Measurements from ENCODE around the gene ACTA1. TPM values are rescaled to one million over a fixed set of nuclear protein-coding genes. Genes with fewer than 3 reads are reported as not detected.
"Not testable (repeated sequence)": the region's sequence is repeated elsewhere in the genome, so short reads cannot be mapped to it uniquely, and the experiment has no call there.

ACTA1 gene
- 10 to 100 TPM in 1 of 4 donors, 1 to 10 TPM in 1, under 1 TPM in 2; 0.21 to 10.8 (median 1.7) TPM for total RNA-seq

DNA sequence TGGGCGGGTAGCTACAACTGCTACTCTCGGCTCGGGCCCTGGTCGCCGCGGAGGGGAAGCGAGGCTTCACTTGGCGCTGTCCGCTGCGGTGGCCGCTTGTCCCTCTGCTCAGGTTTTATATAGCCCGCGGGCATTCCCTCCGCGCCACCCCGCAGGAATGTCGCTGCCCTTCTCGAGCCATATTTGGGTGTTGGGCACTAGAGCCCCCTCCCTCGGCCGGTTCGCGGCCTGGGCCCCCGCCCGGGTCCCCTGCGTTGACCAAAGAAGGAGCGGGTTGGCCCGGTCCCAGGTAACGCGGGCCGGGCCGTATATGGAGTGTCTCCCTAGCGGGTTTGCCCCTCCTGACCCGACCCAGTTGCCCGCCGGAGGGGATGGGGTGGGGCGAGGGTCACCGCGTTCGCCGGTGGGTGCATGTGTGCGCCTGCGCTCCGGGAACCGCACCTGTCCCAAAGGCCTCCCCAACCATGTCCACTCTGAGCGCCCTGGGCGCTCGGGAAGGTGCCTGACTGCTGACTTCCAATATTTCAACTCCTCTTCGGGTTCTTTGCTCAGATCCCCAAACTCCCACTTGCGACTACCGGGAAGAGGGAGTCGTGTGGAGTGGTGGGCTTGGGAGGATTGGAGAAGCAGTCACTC is at the start of gene ACTA1:
ACTA1 (minus strand) TSS at position 90 of the 636 bp plus-strand sequence. CDS start 979 bp downstream, outside the sequence.
- DNase-seq (ENCODE audit: low spot score in 2 of 2) = no peak
- intact Hi-C loops (cut with DNase I; ENCODE audit: low total_unique reads) = no loop called here
- WGBS, 2 donors = 2 to 4% methylated on average over 40 to 47 of the region's 51 CpGs
- no peak for TF ChIP-seq POLR2A (IDR thresholded peaks at IDR 0.05)
- TF ChIP-seq, protein P1, sequence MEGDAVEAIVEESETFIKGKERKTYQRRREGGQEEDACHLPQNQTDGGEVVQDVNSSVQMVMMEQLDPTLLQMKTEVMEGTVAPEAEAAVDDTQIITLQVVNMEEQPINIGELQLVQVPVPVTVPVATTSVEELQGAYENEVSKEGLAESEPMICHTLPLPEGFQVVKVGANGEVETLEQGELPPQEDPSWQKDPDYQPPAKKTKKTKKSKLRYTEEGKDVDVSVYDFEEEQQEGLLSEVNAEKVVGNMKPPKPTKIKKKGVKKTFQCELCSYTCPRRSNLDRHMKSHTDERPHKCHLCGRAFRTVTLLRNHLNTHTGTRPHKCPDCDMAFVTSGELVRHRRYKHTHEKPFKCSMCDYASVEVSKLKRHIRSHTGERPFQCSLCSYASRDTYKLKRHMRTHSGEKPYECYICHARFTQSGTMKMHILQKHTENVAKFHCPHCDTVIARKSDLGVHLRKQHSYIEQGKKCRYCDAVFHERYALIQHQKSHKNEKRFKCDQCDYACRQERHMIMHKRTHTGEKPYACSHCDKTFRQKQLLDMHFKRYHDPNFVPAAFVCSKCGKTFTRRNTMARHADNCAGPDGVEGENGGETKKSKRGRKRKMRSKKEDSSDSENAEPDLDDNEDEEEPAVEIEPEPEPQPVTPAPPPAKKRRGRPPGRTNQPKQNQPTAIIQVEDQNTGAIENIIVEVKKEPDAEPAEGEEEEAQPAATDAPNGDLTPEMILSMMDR (IDR thresholded peaks at IDR 0.05) = no peak
- H3K4me3 ChIP-seq (ENCODE audit: low read depth, poor library complexity, severe bottlenecking) = no peak within 1 kb of the TSS

DNA sequence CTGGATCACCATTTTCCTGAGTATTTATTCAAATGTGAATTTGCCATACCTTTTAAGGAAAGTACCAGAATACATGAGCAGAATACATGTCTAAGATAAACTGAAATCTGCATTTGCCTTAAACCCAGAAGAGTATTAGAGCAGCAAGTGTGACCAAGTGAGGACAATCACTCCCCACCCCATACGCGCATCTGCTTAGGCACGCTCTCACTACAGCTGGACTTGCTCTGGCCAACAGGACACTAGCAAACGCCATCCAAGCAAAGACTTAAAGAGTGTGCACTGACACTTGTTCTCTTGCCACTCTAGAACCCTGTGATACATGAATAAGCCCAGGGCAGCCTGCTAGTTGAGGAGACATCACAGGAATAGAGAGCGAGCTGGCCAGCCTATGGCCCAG is 48.6 kb upstream of the ACTA1 start:
- no peak for TF ChIP-seq POLR2A (IDR thresholded peaks at IDR 0.05)
- TF ChIP-seq, protein P1 (IDR thresholded peaks at IDR 0.05) = no peak
- no peak for DNase-seq (ENCODE audit: low spot score in 2 of 2)
- no peak overlapping the region for H3K4me3 ChIP-seq (ENCODE audit: low read depth, poor library complexity, severe bottlenecking)
- 78 to 95% methylated on average over 5 of the region's 5 CpGs for WGBS, 2 donors
- intact Hi-C loops (cut with DNase I; ENCODE audit: low total_unique reads) = loop anchor here (10.0 kb wide), 1 partner anchor 228 kb away; no protein-coding TSS in a partner anchor

DNA sequence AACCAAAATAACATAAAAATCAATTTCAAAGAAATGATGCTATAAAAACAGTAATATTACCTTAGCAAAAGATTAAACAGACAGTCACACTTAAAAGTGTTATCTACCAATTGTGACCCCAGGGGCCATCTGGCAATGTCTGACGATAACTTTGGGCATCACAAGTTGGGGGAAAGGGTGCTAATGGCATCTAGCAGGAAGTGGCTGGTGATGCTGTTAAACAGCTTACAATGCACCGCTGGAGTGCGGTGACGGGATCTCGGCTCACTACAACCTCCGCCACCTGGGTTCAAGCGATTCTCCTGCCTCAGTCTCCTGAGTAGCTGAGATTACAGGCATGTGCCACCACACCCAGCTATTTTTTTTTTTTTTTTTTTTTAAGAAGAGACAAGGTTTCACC is 46.6 kb upstream of the ACTA1 start:
- DNase-seq (ENCODE audit: low spot score in 2 of 2) = no peak
- H3K4me3 ChIP-seq (ENCODE audit: low read depth, poor library complexity, severe bottlenecking) = no peak overlapping the region
- TF ChIP-seq POLR2A (IDR thresholded peaks at IDR 0.05) = no peak
- TF ChIP-seq, protein P1 (IDR thresholded peaks at IDR 0.05) = no peak
- WGBS, 2 donors = 94 to 95% methylated on average over 7 of the region's 7 CpGs
- intact Hi-C loops (cut with DNase I; ENCODE audit: low total_unique reads) = loop anchor here (10.0 kb wide), 1 partner anchor 226 kb away; no protein-coding TSS in a partner anchor

DNA sequence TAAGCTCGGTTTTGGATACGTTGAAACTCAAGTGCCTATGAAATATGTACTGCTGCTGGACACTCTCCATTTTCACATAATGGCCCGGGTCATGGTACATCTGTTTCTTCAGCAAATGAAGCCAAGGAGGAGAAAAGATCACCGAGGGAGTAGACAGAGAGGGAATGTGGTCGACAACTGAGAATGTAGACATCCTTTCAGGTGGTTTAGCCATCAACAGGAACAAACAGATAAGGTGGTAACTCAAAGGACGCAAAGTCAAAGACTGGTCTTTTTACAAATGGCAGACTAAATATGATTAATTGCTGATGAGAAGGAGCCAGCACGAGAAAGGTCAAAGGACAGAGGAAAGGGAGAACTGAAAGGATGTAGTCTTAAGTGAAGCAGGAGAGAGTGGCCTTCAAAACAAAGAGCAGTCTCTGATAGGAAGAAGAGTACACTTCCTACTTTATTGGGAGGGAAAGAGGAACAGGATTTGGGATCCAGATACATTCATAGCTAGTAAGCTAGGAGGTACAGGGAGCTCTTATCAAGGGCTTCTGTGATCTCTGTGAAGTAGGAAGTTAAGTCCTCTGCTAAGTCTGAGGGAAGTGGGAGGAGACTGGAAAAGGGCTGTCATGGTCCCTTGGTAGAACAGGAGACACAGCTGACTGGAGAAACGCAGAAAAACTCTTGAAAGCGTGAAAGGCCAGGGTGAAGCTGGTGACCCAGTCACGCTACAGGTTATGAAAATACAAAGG is 45.9 kb upstream of the ACTA1 start:
- no peak for TF ChIP-seq POLR2A (IDR thresholded peaks at IDR 0.05)
- TF ChIP-seq, protein P1 (IDR thresholded peaks at IDR 0.05) = no peak
- 80 to 85% methylated on average over 10 of the region's 10 CpGs for WGBS, 2 donors
- H3K4me3 ChIP-seq (ENCODE audit: low read depth, poor library complexity, severe bottlenecking) = no peak overlapping the region
- no peak for DNase-seq (ENCODE audit: low spot score in 2 of 2)
- intact Hi-C loops (cut with DNase I; ENCODE audit: low total_unique reads) = loop anchor here (10.0 kb wide), 1 partner anchor 225 kb away; no protein-coding TSS in a partner anchor

DNA sequence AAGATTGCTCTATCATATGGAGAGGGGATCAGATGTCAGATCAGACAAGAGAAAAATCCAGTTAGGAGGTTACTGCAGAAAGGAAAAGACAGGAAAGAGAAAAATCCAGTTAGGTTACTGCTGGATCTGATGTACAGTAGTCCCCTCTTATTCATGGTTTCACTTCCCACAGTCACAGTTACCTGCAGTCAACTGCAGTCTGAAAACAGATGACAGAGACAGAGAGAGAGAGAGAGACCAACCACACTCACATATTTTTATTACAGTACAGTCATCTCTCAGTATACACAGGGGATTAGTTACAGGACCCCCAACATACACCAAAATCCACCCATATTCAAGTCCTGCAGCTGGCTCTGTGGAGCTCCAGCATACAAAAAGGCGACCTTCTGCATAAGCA is 45.0 kb upstream of the ACTA1 start:
- 96 to 97% methylated on average over 1 of the region's 1 CpG for WGBS, 2 donors
- intact Hi-C loops (cut with DNase I; ENCODE audit: low total_unique reads) = no loop called here
- no peak for DNase-seq (ENCODE audit: low spot score in 2 of 2)
- TF ChIP-seq POLR2A (IDR thresholded peaks at IDR 0.05) = no peak
- TF ChIP-seq, protein P1 (IDR thresholded peaks at IDR 0.05) = no peak
- H3K4me3 ChIP-seq (ENCODE audit: low read depth, poor library complexity, severe bottlenecking) = no peak overlapping the region

DNA sequence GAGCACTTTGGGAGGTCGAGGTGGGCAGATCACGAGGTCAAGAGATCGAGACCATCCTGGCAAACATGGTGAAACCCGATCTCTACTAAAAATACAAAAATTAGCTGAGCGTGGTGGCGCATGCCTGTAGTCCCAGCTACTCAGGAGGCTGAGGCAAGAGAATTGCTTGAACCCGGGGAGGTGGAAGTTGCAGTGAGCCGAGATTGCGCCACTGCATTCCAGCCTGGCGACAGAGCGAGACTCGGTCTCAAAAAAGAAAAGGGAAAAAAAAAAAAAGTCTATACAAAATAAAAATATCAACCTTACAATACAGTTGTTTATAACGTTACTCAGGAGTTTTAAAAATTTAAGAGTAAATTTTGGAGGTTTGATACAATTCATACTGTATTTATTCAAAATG is 42.0 kb upstream of the ACTA1 start:
- intact Hi-C loops (cut with DNase I; ENCODE audit: low total_unique reads); DNase-seq (ENCODE audit: low spot score in 2 of 2); H3K4me3 ChIP-seq (ENCODE audit: low read depth, poor library complexity, severe bottlenecking): not testable (repeated sequence)
- WGBS, 2 donors = 93 to 95% methylated on average over 13 of the region's 13 CpGs
